Measurements from ENCODE around the gene MRPS18A. TPM values are rescaled to one million over a fixed set of nuclear protein-coding genes. Genes with fewer than 3 reads are reported as not detected.

Gene MRPS18A
- total RNA-seq, 4 donors from 2014 or later, result 43.7 to 57.4 (median 51.4) TPM

- no peak for TF ChIP-seq CTCF (IDR thresholded peaks at IDR 0.05)
- no peak for TF ChIP-seq POLR2A (IDR thresholded peaks at IDR 0.05)
- Histone ChIP-seq H3K27me3 (no peaks in the 10 kb centered on the region), H3K4me1 (peaks cover 0 to 21% (median 0%) of the 10 kb centered on the region in 3 donors), H3K36me3 (peaks cover 21 to 100% (median 28%) of the 10 kb centered on the region in 3 donors), H3K4me3 (no peak overlapping the region), H3K9me3 (no peaks in the 10 kb centered on the region), H3K27ac (no peak overlapping the region)
- intact Hi-C loops (cut with DNase I), result no loop called here
- DNase-seq, result no peak
- WGBS, 2 donors, result 87 to 93% methylated on average over 6 of the region's 6 CpGs
Measured at GRCh38 chr6:43679057-43679456, 8.5 kb downstream of the MRPS18A start.

GRCh38 chr6:43678341-43678740 is 9.2 kb downstream of the MRPS18A start:
- Histone ChIP-seq H3K27ac (no peak overlapping the region), H3K27me3 (no peaks in the 10 kb centered on the region), H3K9me3 (no peaks in the 10 kb centered on the region), H3K4me3 (no peak overlapping the region), H3K36me3 (peaks cover 28 to 100% (median 29%) of the 10 kb centered on the region in 3 donors), H3K4me1 (peaks cover 0 to 21% (median 0%) of the 10 kb centered on the region in 3 donors)
- 91 to 92% methylated on average over 5 to 7 of the region's 7 CpGs for WGBS, 2 donors
- intact Hi-C loops (cut with DNase I), result no loop called here
- no peak for TF ChIP-seq CTCF (IDR thresholded peaks at IDR 0.05)
- TF ChIP-seq POLR2A (IDR thresholded peaks at IDR 0.05), result no peak
- no peak for DNase-seq

- peaks cover 0 to 22% (median 0%) of the 10 kb centered on the region in 3 donors for H3K4me1 ChIP-seq
- 84 to 93% methylated on average over 3 to 7 of the region's 7 CpGs for WGBS, 2 donors
- no peak for TF ChIP-seq CTCF (IDR thresholded peaks at IDR 0.05)
- TF ChIP-seq POLR2A (IDR thresholded peaks at IDR 0.05), result no peak
- H3K36me3 ChIP-seq, result peaks cover 30 to 100% (median 32%) of the 10 kb centered on the region in 3 donors
- H3K4me3 ChIP-seq, result no peak overlapping the region
- no peak overlapping the region for H3K27ac ChIP-seq
- no peak for DNase-seq
- intact Hi-C loops (cut with DNase I), result no loop called here
- no peaks in the 10 kb centered on the region for H3K9me3 ChIP-seq
- no peaks in the 10 kb centered on the region for H3K27me3 ChIP-seq
Measured at GRCh38 chr6:43677759-43678158, 9.8 kb downstream of the MRPS18A start.

- Histone ChIP-seq H3K36me3 (peaks cover 30 to 100% (median 32%) of the 10 kb centered on the region in 3 donors), H3K27me3 (no peaks in the 10 kb centered on the region), H3K4me1 (peaks cover 0 to 24% (median 0%) of the 10 kb centered on the region in 3 donors), H3K4me3 (no peak overlapping the region), H3K9me3 (no peaks in the 10 kb centered on the region), H3K27ac (no peak overlapping the region)
- DNase-seq, result no peak
- TF ChIP-seq CTCF (IDR thresholded peaks at IDR 0.05) (no peak), POLR2A (IDR thresholded peaks at IDR 0.05) (no peak)
- WGBS, 2 donors, result 82 to 89% methylated on average over 5 to 6 of the region's 7 CpGs
- intact Hi-C loops (cut with DNase I), result no loop called here
Measured at GRCh38 chr6:43676962-43677606, 10.5 kb downstream of the MRPS18A start.

- H3K4me1 ChIP-seq, result peaks cover 3 to 40% (median 9%) of the 10 kb centered on the region in 3 donors
- no peak for TF ChIP-seq POLR2A (IDR thresholded peaks at IDR 0.05)
- no peak for TF ChIP-seq CTCF (IDR thresholded peaks at IDR 0.05)
- no peak for DNase-seq
- H3K36me3 ChIP-seq, result peaks cover 30 to 100% (median 32%) of the 10 kb centered on the region in 3 donors
- no peaks in the 10 kb centered on the region for H3K27me3 ChIP-seq
- intact Hi-C loops (cut with DNase I), result no loop called here
- WGBS, 2 donors, result 85 to 96% methylated on average over 6 to 8 of the region's 8 CpGs
- H3K9me3 ChIP-seq, result no peaks in the 10 kb centered on the region
- no peak overlapping the region for H3K4me3 ChIP-seq
- no peak overlapping the region for H3K27ac ChIP-seq
Measured at GRCh38 chr6:43674921-43675320, 12.7 kb downstream of the MRPS18A start.

All from esophagus squamous epithelium (tissue), 5 donors.